HK-2 (cell line): ENCODE measurements around the gene COL24A1.

Experiments used
- DNase-seq: peaks from one replicate; pipeline ENCODE4 v3.0.0-alpha.2; 2018; ENCODE audit not compliant: unreplicated experiment

The COL24A1 gene

DNA sequence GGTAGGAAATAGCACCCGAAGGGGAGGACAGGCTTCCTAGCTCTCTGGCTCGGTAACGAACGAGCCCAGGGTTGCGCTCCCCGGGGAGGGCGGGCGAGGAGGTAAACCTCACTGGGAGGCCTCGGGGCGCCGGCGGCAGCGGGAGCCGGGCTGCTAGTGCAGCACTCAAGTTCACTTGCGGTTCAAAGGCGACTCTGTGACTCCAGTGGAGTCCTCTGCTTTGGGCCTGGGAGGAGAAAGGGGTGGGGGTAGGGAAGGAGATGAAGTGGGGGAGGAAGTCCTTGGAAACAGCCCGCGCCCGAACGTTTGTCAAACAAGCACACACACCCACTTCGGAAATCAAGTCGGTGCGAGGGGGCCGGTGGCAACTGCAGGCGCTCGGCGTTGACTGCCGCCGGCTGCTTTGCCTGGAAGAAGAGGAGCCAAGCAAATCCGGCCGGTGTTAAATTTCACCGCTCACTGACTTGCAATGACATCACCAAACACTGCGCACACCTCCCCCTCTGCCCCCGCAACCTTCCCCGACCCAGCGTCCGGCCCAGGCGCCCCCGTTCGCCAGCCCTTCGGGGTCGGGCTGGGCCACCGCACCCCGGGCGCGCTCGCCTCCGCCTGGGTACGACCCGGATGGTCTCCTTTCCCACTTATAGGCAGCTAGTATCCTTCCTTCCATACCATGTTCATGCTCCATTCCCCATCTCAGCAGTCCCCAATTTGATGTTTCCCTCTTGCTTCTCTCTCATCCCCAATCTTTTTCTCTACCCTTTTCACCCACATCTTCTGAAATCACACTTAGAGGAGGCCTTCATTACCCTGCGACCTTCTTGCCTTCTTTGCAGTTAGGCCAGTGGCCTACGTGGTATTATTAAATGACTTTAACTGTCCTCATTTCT is at the start of gene COL24A1:
Gene COL24A1 (minus strand): TSS at position 207 of the 890 bp plus-strand sequence. CDS start 376 bp downstream, outside the sequence.
- no peak for DNase-seq

DNA sequence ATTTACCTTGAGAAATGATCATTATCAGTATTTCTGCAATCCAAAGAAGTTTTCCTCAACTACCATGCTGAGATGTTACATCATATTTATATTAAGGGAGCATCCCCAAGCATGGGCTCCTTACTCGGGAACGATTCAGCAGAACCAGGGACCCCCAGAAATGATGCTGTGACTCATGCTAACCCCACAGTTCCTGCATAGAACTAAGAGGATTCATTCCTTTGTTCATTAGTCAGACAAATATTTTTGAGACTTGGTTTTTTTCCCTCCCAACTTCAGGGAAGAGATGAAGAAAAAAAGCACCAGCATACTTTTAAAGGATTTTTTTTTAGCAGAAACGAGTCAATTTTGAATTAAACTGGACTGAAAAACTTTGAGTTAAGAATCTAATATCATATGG is 49.2 kb upstream of the COL24A1 start:
- DNase-seq: no peak

DNA sequence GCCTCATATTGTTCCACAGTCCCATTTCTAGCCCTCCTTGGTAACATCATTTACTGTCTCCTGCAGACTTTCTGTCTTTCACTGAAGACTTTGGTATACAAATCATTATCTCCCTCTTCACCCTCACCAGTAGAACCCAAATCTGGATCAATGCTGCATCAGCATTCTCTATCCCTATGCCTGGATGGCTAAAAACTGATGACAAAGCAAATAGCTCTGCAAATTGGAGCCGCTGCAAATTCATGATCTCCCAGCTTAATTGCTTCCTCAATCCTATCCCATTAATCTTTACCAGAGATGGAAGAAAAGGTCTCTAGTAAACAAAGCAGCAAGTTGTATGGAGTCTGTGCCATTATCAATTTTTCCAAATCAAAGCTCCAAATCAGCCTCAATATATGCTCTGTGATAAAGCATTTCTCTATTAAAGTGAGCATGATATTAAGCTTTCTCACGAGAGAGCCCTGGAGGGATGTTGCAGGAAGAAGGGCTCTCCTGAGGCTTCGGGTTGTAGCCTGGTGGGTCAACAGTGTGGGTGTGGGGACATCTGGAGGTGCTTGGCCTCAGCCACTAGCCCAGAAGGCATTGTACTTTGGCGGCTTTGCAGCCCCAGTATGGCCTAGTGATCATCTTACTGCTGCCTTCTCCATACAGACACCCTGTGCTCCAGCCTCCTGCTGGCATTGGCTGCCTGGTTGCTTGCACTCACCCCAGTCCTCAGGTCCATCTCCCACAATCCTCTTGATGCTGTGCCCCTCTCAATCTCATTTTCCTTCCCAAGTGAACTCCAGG is 46.2 kb upstream of the COL24A1 start:
- no peak for DNase-seq

DNA sequence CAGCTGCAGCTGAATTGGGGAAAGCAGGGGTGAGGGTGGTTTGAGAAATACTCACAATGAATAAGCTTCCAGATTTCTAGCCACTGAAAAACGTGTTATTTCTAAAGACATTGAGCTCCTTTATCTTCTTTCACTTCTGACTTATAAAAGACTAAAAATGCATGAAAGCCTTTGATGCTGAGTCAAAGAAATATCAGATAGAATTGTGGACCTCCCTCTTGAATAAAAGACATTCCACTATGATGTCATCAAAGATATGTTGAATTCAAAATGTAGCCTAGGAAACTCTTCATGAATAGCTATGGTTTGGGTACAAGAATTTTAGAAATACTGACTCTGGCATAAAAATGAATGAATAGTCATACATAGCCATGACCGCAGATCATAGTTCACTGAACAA is 44.7 kb upstream of the COL24A1 start:
- DNase-seq: no peak

DNA sequence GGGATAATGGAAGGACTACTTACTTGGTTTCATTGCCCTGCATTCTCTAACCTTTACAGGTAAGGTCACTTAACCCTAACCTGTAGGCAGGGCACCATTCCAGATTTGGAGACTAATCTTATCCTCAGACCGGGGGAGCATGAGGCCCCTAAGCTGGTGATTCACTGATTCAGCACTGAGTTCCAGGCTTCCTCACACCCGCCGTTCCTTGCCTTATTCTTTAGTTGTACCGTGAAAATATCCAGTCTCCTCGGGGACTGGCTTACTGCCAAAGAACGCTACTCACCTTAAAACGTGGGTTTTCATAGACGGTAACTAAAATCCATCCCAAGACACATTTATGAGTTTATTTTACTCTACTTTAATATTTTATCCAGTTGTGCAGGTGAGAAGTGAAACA is 44.3 kb upstream of the COL24A1 start:
- DNase-seq: no peak

DNA sequence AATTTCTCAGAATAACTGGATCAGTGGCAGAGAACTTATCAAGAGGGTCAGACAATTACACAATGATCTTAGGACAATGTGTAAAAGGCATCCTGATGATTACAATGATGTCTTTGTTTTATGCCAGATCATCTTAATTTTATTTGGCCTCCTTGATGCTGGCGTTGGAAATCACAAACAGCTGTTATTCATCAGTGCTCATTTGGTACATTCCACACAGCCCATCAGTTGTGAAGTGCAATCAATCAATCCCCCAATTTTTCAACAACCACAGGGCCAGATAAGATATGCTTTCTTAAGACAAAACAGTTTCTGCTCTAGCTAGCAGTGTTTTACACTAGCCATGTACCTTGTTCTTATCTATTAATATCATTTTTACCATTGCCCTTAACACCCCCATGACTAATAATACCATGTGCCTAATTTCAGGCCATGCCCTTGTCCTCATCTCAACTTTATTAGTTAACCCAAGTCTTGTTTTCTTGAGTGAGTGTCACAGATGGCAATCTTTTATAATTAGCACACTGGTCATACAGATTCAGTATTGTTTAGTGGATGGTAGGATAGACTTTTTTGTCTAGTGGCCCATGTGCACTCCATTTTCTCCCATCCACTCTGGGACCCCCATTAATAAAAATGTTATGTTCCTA is 40.8 kb upstream of the COL24A1 start:
- DNase-seq: no peak

- DNase-seq: no peak
These were observed 38.7 kb upstream of the COL24A1 start for GRCh38 chr1:86195281-86195680.

DNA sequence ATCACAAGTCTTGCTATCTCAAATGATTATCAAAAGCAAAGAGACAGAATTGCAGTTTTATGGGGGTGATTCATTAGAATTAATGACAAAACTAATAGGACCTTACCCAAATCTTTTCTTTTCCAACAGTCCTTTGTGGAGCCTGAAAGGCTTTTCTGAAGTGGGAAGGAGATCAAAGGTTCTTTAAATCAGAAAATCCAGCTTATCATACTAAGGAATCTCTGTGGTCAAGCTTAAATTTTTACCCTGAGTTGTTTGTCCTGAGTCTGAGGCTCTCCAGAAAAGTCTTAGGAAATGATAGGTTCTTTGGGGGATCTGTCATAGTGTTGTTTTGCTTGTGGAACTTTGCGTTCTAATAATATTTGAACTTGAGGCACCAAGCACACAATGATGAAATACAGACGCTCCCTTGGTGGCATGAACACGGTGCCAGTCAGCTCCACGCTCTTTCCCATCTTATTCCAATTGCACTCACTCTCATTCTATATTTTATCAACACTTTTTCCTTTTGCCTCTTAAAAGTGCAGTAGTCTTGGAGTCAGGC is 38.0 kb upstream of the COL24A1 start:
- DNase-seq: no peak

GRCh38 chr1:86192417-86192816 is 35.8 kb upstream of the COL24A1 start:
- DNase-seq: no peak

DNA sequence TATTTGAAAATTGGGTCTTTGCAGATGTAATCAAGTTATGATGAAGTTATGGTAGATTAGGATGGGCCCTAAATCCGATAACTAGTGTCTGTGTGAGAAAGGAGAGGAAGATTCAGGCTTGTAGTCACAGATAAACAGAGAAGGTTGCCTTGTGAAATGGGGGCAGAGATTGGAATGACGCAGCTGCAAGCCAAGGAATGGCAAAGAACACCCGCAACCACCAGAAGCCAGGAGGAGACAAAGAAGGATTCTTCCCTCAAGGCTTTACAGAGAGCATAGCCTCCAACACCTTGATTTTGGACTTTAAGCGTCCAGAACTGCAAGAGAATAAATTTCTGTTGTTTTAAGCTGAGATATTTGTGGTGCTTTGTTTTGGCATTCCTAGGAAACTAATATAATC is 35.4 kb upstream of the COL24A1 start:
- DNase-seq: no peak

GRCh38 chr1:86190873-86191272 is 34.3 kb upstream of the COL24A1 start:
- no peak for DNase-seq

DNA sequence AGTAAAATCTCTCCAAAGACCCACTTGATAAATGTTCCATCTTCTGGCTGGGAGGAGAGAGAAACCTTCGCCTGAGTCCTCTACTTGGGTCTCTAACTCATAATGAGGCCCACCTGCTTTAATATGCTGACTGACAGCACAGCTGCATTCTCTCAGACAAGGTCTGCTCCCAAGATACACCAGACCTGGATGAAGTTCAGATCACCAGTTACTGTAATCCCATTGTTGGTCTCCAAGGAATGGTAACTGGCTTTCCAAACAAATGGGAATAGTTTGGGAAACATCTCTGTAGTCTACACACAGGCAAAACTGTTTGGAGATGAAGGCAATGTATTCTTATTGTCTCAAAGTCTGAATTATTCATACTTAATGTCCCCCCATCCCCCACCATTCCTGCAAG is 27.9 kb upstream of the COL24A1 start:
- no peak for DNase-seq

DNA sequence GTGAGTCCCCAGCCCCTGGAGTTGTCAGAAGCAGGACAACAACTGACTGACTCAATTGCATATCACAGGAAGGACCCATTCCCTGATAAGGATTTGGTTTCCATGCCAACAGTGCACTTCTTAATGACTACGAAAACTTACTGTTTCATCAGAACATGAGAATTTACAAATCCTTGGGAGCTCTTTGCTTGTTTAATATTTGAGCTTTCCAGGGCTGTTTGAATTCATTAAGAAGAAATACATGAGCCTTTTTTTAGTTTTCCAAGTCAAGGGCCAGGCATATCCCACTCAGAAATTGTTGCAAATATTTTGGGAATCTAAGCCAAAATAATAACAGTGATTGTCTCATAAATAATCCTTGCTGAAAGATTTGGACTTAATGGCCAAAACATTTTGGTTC is 27.2 kb upstream of the COL24A1 start:
- no peak for DNase-seq

- DNase-seq: no peak
These were observed 19.7 kb upstream of the COL24A1 start for GRCh38 chr1:86176226-86176625.

- DNase-seq: no peak
These were observed 19.2 kb upstream of the COL24A1 start for GRCh38 chr1:86175756-86176155.

DNA sequence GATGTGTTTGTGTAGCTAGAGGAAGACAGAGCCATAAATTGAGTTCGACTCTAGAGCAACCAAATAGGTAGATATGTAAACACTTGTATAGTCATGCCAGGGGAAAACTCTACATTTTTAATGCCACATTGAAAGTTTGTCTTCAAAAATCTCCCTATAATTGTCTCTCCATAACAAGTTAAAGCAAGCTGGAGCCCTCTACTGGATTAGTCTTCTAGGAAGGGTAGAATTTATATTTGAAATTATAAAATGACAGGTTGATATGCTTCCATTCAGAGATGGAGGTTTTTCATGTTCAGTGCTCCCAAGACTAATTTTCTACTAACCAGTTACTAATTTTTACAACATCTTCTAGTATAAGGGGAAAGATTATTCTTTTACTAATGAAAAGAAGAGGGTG is 13.1 kb upstream of the COL24A1 start:
- no peak for DNase-seq

DNA sequence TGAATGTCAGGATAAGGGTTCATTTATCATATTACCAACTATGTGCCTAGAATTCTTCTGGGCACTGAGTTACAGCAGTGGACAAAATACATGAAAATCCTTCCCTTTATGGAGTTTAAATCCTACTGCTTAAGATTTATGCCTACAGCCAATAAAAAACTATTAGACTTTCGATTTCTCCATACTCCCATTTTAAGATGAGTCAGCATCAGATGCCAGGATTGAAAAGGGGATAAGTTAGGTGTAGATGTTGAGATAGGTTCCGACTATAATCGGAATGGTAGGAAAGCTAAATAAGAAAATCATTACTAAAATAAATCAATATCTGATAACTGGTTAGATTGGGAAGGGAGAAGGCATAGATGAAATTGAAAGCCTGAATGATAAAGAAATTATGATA is 3.2 kb upstream of the COL24A1 start:
- no peak for DNase-seq

GRCh38 chr1:86155807-86156565 is 586 bp downstream of the COL24A1 start:
- no peak for DNase-seq

- no peak for DNase-seq
These were observed 1.3 kb downstream of the COL24A1 start for GRCh38 chr1:86155051-86155806.

DNA sequence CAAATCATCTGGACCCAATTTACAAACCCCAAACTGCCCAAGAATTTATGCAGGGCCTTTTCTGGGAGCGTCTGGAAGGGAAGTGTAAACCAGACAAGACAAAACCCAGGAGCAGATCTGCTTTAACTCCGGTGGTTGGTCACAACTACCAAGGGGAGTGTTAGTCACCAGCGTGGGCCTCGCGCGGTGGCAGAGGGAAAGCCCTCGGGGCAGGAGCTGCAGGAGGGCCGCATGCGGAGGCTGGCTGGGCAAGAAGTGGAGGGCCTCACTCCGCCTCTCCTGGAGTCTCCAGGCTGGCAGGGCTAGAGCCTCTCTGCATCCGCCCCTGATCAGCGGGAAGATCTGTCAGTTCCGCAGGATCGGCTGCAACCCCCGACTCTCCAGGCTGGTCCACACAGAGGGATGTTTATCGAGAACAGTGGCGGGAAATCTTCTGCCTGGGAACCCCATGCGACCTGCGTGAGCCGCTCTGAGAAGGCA is 2.0 kb downstream of the COL24A1 start:
- DNase-seq: no peak

- no peak for DNase-seq
These were observed 2.7 kb downstream of the COL24A1 start for GRCh38 chr1:86153836-86154235.
